HG03354 (cell line): ENCODE results near the gene CYP19A1.
A peak's percentile ranks its signal among the peaks of the same experiment; 100 is the strongest.

Source experiments
- ATAC-seq: cut with Tn5 transposase; IDR thresholded peaks from one replicate; pipeline ENCODE4 v1.9.1; 2021; ENCODE audit warnings: mild to moderate bottlenecking; ENCODE audit not compliant: unreplicated experiment, poor library complexity, severe bottlenecking

CYP19A1 gene

DNA sequence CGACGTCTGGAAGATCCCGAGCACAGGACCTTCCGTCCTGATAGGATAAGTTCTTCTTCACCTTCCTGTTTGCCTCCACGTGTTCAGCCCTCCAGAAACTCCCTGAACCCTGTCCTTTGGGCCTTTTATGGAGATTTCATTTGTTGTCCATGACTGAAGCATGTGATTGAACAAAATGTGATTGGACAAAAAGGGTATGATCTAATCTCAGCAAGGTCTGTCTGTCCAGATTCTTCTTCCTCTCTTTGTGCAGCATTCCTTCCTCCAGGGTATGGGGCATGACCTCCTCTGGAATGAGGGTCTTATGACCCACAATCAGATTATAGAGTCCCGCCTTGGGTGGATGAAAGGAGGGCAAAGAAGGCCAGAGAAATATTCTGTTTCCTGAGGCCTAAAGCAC is at the start of gene CYP19A1:
TSS of gene CYP19A1 (minus strand) at position 101 of the 400 bp plus-strand sequence. CDS start 95,684 bp downstream, outside the sequence.
- ATAC-seq = no peak

DNA sequence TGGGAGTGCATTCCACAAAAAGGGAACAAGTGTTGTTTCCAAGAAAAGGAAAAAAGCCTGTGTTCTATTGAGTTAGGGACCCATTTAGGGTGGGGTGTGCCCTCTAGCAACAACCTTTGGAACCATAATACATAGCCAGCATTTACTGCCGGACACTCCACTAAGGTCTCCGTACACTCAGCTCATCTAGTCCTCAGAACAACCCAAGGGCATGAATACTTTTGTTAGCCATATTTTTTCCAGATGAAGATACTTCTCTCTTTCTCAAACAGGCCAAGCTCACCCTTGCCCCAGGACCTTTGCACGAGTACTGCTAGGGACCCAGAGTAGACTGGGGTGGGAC is 49.3 kb upstream of the CYP19A1 start:
- ATAC-seq = no peak

DNA sequence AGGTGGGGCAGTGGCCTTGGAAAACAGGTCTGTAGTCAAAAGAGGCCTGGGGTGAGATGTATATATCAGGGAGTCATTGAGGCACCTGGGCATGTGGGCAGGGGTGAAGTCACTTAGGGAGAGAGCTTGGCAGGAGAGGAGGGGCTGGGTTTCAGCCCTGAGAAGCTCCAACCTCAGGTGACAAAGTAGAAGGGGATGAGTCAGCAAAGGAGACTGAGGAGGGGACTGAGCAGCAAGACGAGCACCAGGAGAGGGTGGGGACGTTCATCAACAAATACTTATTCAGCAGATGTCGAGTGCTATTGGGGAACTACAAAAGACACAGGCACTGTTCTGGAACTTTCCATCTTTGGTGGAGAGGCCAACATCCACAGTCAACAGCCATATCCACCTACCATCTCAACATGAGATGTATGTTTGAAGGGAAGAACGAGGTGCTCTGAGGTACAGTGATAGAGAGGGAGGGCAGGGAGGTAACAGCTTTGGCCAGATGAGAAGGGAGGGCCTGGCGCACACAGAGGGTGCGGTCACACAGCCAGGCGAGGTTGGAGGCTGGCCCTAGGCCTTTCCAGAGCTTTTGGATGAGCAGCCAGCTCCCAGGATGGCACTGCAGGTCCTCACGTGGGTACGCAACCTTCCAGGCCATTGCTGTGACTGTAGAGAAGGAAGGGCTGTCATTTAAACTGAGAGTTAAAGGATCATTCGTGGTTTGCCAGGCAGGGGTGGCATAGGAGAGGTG is 48.7 kb upstream of the CYP19A1 start:
- no peak for ATAC-seq

DNA sequence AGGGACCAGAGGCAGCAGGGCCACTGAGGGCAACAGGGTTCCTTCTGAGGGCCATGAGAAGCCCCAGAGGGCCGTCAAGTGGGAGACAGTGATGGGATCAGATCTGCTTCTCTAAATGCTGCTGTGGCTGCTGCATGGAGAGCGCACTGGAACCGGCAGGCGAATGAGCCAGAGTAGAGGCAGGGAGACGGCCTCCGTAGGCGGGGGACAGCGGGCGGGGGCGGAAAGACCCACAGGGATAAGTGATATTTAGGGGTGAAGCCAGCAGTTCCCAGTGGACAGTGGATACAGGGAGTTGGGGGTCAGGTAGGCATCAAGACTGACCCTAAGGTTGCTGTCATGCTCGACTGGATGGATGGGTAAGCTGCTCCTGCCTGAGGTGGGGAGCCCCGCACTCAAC is 48.1 kb upstream of the CYP19A1 start:
- ATAC-seq = no peak

DNA sequence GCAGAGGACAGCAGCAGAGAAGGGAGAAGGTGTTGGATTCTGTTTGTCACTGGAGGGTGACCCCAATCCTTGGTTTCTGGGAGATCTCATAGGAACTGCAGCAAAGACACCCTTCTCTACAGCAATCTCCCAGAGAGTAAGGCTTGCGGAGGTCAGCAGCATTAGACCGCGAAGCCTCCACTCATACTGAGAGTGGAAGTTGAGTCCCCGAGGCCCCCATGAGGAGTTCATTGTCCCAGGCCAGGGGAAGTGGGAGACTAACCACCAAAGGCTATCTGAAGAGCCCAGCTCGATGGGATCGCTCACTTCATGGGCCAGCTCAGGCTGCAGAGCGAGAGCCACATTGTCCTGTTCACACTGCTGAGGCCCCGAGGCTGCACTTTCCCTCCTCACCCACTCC is 47.6 kb upstream of the CYP19A1 start:
- ATAC-seq = no peak

DNA sequence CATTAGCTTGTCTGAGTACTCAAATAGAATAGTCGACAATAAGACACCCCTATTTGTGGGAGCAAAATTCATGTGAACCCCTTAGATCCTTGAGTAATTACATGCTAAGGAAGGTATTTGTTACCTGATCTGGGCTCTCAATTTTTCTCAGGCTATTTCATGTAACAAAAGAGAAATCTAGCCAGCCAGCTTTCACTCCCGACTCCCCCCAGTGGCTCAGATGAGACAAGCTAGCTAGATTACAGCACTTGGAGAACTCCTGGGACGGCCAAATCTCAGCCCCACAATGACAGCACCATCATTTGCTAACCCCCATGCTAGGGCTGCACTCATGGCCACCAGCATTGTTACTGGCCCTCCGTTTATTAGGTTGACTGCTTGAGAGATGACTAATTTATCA is 44.4 kb upstream of the CYP19A1 start:
- ATAC-seq = no peak

DNA sequence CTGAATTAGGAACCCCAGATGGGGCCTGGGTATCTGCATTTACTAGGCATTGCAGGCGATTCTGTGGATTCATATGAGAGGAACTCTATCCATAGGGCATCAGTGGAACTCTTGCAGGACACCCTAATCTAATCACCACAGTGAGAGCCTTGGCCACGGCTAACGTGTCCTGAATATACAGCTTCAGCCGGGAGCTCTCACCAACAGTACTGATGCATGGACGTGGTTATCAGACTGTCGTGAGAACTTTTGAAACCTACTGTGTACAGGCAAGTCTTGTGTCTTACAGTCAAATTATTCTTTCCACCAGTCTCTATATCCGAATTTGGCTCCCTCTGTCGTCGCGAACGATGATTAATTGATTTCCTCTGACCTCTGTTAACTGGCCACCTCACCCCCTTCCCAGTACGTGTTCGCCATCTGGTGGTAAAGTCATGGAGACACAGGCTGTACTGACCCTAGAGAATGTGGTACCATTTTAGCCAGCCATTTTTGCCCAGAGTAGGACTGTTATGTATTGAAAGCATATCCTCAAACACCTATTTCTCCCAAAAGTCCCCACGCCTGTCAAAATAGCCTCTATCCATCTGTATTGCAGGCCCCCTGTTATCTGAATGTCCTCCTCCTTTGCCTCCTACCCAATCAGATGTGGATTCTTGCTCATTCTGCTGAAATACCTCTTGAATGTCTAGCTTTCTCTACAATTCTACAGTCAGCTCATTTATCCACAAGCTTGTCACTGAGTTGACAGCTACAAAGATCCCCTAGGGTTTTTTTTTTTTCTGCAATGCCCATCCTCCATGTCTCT is 42.8 kb upstream of the CYP19A1 start:
- ATAC-seq = peak; percentile 90

DNA sequence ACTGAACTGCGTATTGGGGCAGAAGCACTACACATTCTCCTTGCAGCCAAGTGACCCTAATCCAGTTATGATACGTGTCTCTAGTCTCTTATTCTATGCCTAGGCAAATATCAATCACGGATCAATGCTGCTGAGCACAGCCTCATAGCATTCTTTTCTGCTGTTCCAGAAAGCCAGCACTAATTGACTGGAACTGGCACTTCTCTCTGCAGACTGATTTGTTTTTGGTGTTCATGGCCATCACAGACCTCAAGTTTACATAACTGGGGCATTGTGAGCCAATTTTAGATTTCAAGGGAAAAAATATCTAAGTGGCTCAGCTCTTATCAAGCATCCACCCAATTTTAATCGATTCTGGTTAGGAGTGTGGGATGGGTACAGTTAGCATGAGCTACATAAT is 41.0 kb upstream of the CYP19A1 start:
- no peak for ATAC-seq

DNA sequence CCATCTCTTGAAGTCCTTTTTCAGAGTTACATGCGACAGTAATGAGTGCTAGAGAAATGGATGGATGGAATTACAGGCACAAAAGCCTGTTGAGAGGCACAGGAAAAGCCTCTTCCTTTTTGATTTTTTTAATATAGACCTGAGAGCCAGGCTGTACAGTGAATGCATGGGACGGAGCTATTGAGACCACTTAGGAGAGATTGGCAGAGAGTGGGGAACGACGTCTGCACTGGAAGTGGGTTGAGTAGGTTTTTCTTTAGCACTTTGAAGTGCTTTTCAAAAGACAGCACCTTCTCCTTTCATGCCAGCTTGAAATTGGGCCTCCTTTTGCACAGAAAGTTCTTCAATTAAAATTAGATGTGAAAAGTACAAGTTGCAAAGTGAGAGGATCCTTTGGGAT is 40.0 kb upstream of the CYP19A1 start:
- no peak for ATAC-seq

DNA sequence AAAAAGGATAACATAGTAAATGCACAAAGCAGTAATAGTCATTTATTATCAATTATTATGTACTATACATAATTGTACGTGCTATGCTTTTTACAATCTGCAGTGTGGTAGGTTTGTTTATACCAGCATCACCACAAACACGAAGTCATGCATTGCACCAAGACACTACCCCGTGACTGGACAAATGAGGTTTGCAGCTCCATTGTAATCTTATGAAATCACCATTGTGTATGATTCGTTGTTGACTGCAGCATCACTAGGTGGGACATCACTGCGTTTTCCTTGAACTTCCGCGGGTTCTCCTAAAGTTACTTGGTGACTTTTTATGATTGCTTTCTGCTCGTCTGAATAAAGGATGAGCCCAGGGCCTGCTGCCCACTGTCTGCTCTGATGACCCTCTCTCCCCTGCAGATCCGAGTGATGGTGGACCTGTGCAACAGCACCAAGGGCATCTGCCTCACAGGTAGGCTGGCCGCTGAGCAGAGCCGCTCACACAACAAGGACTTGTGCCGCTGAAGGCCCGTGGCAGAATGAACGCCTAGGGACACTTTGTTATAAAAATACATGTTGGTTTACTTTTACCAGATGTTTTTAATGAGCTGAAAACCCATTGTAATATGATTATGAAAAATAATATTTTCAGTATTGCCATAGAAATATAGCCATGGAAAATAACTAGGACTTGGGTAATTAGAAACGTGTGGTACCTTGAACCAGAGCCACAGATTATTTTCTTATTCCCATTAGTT is 38.8 kb upstream of the CYP19A1 start:
- ATAC-seq = no peak

DNA sequence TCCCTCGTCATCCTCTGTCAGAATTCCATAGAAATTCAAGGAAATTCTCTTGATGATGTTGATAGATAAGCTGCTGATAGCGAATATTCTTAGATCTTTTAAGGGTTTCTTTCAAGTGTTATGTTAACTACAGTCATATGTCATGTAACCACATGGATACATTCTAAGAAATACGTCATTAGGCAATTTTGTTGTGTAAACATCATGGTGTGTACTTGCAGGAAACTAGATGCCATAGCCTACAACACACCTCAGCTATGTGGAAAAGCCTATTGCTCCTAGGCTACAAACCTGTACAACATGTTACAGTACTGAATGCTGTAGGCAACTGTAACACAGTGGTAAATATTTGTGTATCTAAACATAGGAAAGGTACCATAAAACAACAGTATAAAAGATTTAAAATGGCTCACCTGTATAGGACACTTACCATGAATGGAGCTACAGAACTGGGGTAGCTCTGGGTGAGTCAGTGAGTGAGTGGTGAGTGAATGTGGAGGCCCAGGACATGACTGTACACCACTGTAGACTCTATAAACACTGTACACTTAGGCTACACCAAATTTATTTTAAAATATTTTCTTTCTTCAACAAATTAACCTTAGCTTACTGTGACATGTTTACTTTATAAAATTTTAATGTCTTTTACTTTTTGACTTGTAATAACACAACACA is 37.7 kb upstream of the CYP19A1 start:
- ATAC-seq = no peak

DNA sequence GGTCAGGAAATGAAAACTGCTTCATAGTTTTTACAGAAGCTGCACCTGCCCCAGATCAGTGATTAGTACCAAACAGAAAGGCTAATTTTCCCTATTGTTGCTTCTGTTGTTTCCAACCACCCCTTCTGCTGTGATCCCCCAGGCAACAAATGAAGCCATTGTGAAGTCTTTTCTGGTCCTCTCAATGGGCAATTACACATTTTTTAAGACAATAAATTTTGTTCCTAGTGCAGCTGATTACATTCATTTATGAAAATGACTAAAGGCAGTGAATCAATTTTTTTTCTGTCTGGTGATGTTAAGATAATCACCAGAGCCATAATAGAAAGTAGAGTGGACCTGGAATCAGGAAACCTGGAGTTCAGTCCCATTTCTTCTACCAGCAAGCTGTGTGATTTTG is 35.7 kb upstream of the CYP19A1 start:
- ATAC-seq = no peak

DNA sequence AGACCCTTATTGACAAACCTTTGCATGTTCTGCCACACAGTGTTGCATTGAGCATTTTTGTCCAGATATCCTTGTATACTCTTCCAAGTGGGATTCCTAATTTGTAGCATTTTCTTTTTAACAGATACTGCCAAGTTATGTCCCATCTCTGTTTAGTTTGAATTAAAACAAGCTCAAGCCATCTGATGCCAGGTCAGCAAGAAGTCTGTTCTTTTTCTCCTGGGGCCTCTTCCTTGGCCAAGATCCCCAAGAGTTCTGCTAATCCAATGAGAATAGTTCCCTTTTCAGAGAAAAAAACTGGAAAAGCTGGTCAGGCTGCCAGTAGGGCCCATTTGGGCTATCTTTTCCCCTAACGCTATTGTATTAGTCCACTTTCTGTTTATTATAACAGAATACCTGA is 32.9 kb upstream of the CYP19A1 start:
- no peak for ATAC-seq

DNA sequence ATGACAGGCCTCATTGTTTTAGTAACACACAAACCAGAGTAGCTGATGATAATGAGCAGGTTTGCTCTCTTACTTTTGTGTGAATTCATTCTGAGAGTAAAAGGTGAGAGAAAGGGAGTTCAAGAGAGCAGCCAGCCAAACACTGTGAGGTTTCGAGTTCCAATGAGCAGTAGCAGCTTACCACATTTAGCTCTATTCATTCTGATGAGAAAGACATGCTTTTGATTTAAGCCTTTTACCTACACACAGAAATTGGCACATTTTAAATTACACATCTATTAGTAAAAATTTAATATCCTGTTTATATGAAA is 31.0 kb upstream of the CYP19A1 start:
- ATAC-seq = no peak

DNA sequence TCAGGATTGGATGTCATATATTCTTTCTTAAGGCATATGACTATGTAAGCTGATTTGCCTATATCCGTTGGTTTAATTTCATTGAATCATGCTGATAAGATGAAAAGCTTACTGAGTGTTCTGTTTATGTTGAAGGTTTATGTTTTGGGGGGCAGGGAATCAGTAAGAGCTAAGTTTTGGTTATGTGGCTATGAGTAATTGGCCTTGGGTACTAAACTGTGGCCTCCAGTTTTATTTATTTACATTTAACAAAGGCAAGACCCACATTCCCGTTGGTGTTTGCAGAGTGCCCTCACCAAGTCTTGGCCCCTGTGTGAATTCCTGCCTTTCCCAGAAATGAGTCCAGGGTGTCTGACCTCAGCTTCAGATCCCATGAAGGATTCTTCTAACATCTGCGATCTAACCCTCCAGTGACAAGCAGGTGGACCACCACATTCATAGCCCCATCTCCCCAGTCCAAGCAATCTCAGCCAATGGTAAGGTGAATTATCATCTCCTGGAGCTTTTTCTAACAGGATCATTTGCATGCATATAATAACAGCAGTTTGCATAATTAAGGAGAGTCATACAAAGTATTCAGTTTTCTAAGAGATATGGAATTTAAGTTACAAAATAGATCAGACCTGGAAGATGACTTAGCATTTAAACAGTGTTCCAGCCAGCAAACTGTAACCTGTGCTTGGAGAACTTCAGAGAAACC is 30.5 kb upstream of the CYP19A1 start:
- no peak for ATAC-seq

DNA sequence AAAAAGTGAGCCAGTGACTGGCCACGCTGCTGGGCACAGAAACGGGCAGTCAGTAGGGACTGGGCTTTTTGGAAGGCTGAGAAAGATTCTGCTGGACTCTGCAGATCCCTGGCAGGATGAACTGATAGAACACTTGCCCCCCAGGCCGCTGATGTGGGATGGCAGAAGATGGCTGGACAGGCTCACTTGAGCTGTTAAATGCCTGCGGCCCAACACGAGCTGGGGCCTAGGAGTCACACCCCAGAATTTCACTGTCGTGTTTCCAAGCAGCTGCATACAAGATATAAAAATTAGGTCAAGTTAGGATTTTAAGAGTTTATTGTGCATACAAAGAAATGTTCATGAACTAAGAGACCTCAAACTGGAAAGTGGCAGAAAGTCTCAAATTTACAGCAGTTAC is 29.9 kb upstream of the CYP19A1 start:
- ATAC-seq = no peak

DNA sequence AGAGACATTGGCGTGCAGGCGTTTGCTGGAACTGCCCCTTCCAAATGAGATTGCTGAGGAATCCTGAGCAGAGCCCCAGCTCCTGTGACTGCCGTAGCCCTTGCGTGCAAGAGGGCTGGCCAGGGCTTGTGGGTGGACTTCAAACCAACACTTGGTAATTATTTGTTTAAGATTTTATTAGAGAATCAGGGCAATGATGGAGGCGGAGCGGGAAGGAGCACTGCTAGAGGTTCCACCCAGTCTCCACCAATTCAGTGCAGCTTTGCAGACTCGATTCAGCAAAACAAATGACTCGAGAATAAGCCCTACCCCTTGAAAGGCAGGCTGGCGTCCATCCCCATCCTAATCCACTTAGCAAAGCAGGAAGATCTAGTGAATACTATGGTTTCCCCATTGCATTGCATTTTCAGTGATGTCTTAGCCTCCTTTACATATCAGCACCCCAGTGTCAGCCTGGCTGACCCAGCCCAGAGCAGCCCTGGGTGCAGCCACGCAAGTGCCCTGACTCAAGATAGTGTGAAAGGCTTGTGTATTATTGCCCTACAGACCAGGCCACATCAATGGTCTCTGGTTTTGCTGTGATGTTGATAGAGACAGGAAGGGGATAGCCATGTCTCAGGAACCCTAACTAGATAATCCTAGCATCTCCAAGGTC is 29.1 kb upstream of the CYP19A1 start:
- ATAC-seq = no peak

DNA sequence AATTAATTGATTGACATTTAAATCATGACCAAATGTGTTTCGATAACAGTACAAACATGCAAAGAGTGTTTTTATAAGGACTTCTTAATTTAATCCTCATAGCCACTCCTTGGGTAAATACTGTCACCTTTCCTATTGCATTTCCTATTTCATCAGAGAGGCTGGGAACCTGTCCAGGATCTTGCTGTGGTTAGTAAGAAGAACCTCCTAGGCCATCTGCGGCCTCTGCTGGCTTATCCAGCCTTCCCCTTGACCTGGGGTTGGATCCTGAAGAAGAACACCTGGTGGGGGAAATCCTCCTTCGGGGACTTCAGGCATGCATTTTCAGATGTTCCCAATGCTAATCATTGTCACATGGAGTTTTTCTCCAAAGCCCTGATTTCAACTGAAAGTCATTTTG is 28.5 kb upstream of the CYP19A1 start:
- ATAC-seq = no peak

DNA sequence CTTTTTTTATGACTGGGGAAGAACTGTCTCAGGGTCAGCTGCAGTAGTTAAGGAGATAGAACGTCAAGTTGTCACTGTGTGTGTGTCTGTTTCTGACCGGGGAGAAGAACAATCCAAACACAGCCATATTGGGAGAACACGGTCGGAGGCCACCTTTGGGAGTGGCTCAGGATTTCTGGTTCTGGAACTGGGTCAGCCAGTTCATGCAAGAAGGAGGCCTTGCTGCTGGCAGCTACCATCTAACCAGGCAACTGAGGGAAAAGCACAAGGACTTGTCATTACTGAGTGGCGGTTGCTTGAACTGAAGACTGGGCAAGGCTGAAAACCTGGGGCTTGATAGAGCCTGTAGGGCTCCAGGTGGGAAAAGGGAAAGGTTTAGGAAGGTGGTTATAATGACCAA is 27.7 kb upstream of the CYP19A1 start:
- ATAC-seq = no peak
